ENCODE data around the gene MCU. TPM values are rescaled to one million over a fixed set of nuclear protein-coding genes. Genes with fewer than 3 reads are reported as not detected.

MCU gene
- total and polyA plus RNA-seq, 2 of the 8 experiments (the other 6 are each of a cell fraction or from before 2014, with no cell fraction given): 51.6 to 62.2 TPM

- no peak overlapping the region for H2BK5ac ChIP-seq (ENCODE audit: low read depth, low read length)
- H4K20me1 ChIP-seq (replicated peaks in 1 of 2; ENCODE audit: control insufficient read depth in 1 of 2, insufficient read depth in 2 of 2, low read length in 2 of 2): no peaks in the 10 kb centered on the region
- ChIA-PET POLR2A (ENCODE audit: partially characterized antibody) (no interaction called here), CTCF (ENCODE audit: partially characterized antibody) (no interaction called here)
- no peaks in the 10 kb centered on the region for H3K27me3 ChIP-seq (replicated peaks in 1 of 4; ENCODE audit: control insufficient read depth in 3 of 4, extremely low read depth in 1 of 4, insufficient read depth in 3 of 4, low read length in 3 of 4)
- no peak overlapping the region for H4K5ac ChIP-seq (ENCODE audit: insufficient read length, low read depth, low read length)
- H4K91ac ChIP-seq (replicated peaks; ENCODE audit: insufficient read length, low read length): no peak overlapping the region
- no peak for TF ChIP-seq TAF7 (optimal IDR thresholded peaks at IDR 0.05; ENCODE audit: borderline replicate concordance, low read depth, low read length)
- TF ChIP-seq TCF12 (IDR thresholded peaks at IDR 0.05; ENCODE audit: low read depth, low read length): no peak
- no peak for TF ChIP-seq BCL11A (IDR thresholded peaks at IDR 0.05; ENCODE audit: low read depth in 2 of 2, low read length in 2 of 2)
- no peak for TF ChIP-seq SIX5 (IDR thresholded peaks at IDR 0.05; ENCODE audit: low read depth, low read length)
- no peak for TF ChIP-seq PHF8 (conservative IDR thresholded peaks at IDR 0.05; ENCODE audit: low read depth, low read length)
- TF ChIP-seq CBX8 (IDR thresholded peaks at IDR 0.05; ENCODE audit: borderline replicate concordance, low read depth, low read length): no peak
- no peak for TF ChIP-seq RNF2 (IDR thresholded peaks at IDR 0.05; ENCODE audit: borderline replicate concordance, low read depth, low read length, missing control alignments, poor library complexity, severe bottlenecking)
- no peak for TF ChIP-seq FOSL1 (IDR thresholded peaks at IDR 0.05; ENCODE audit: insufficient read depth, low read depth, low read length)
- no peak for TF ChIP-seq RXRA (IDR thresholded peaks at IDR 0.05; ENCODE audit: insufficient read depth, low read depth, low read length)
- TF ChIP-seq EP300 (IDR thresholded peaks at IDR 0.05; ENCODE audit: borderline replicate concordance in 1 of 2, low read depth in 2 of 2, low read length in 2 of 2): no peak
- TF ChIP-seq HDAC2 (IDR thresholded peaks at IDR 0.05; ENCODE audit: borderline replicate concordance in 1 of 2, low read depth in 2 of 2, low read length in 2 of 2): no peak
- TF ChIP-seq SP2 (IDR thresholded peaks at IDR 0.05; ENCODE audit: low read length): no peak
- no peak for TF ChIP-seq MAX (IDR thresholded peaks at IDR 0.05)
- no peak for TF ChIP-seq KDM4A (IDR thresholded peaks at IDR 0.05; ENCODE audit: low read depth, low read length, severe bottlenecking)
- FAIRE-seq: no peak
- no peak overlapping the region for H3K4me2 ChIP-seq (ENCODE audit: insufficient read depth in 1 of 2, low read depth in 2 of 2, low read length in 2 of 2)
- DNase-seq (ENCODE audit: low read depth in 1 of 2, low spot score in 2 of 2): no peak
- 93% methylated on average over 5 of the region's 5 CpGs; no CpG with 5 or more reads in 1 of the 2 experiments for WGBS, 2 experiments (ENCODE audit: extremely low coverage in 1 of 2, insufficient coverage in 1 of 2, insufficient read length in 1 of 2, insufficient replicate concordance in 2 of 2, low coverage in 1 of 2, low lambda C conversion rate in 2 of 2, missing lambda C conversion rate in 1 of 2)
- H3K4me1 ChIP-seq (replicated peaks in 1 of 4; ENCODE audit: control insufficient read depth in 3 of 4, insufficient read depth in 4 of 4, low read length in 3 of 4): no peaks in the 10 kb centered on the region
- no peaks in the 10 kb centered on the region for H3K36me3 ChIP-seq (ENCODE audit: control insufficient read depth in 2 of 4, insufficient read depth in 4 of 4, low read length in 3 of 4)
- no peak overlapping the region for H3K4ac ChIP-seq (replicated peaks; ENCODE audit: insufficient read length, low read depth, low read length)
- H3K56ac ChIP-seq (replicated peaks; ENCODE audit: insufficient read length, low read depth, low read length): no peak overlapping the region
- H2BK120ac ChIP-seq (replicated peaks; ENCODE audit: low read depth, low read length): no peak overlapping the region
- no peak overlapping the region for H4K8ac ChIP-seq (ENCODE audit: extremely low read depth, insufficient read depth, low read length)
- no peaks in the 10 kb centered on the region for H3K9me3 ChIP-seq (ENCODE audit: insufficient read depth in 2 of 2, low read depth in 1 of 2, low read length in 1 of 2)
- H3K4me3 ChIP-seq (ENCODE audit: extremely low read depth in 1 of 4, insufficient read depth in 2 of 4, low read depth in 3 of 4, low read length in 4 of 4): no peak overlapping the region
- H2BK15ac ChIP-seq (ENCODE audit: low read length): no peak overlapping the region
- no peaks in the 10 kb centered on the region for H3K79me1 ChIP-seq (ENCODE audit: low read depth, low read length)
- no peak overlapping the region for H2BK20ac ChIP-seq (ENCODE audit: low read length)
- H3K9ac ChIP-seq (replicated peaks in 1 of 4; ENCODE audit: extremely low read depth in 1 of 4, low read depth in 3 of 4, low read length in 3 of 4): no peak overlapping the region
- H3K23me2 ChIP-seq (ENCODE audit: low read depth, low read length): no peaks in the 10 kb centered on the region
- H2AK5ac ChIP-seq (ENCODE audit: low read depth, low read length): no peak overlapping the region
- H3K23ac ChIP-seq (ENCODE audit: insufficient read length): no peak overlapping the region
- H3K79me2 ChIP-seq (ENCODE audit: control insufficient read depth in 1 of 2, insufficient read depth in 2 of 2, low read length in 2 of 2): no peaks in the 10 kb centered on the region
- H2AFZ ChIP-seq (ENCODE audit: low read length): no peak overlapping the region
- H3K18ac ChIP-seq (ENCODE audit: extremely low read depth, low read length): no peak overlapping the region
- no peak overlapping the region for H3K27ac ChIP-seq (ENCODE audit: low read depth, low read length)
- H2BK12ac ChIP-seq (ENCODE audit: low read depth, low read length): no peak overlapping the region
- no peak overlapping the region for H3K14ac ChIP-seq (ENCODE audit: insufficient read length)
These were observed 42.7 kb upstream of the MCU start for GRCh38 chr10:72649291-72649690.
